Measurements from ENCODE around the gene CHST12. TPM values are rescaled to one million over a fixed set of nuclear protein-coding genes. Genes with fewer than 3 reads are reported as not detected.
"Not testable (repeated sequence)": the region's sequence is repeated elsewhere in the genome, so short reads cannot be mapped to it uniquely, and the experiment has no call there.

Gene CHST12
- total RNA-seq, 1 experiment from 2014 or later: 18.3 TPM

- Mint-ChIP-seq H3K36me3 (peaks cover 88% of the 10 kb centered on the region), H3K27ac (no peak overlapping the region), H3K4me1 (no peaks in the 10 kb centered on the region), H3K4me3 (no peak overlapping the region), H3K9me3 (no peaks in the 10 kb centered on the region), H3K27me3 (ENCODE audit: low read depth) (no peaks in the 10 kb centered on the region)
- DNase-seq (ENCODE audit: low spot score) (no peak), ATAC-seq (no peak)
- CTCF ChIA-PET: interaction anchor here (0.6 to 1.1 kb wide), 3 partner anchors 28 to 228 kb away, joined by 3 to 6 read pairs (median 3); no protein-coding TSS in a partner anchor
- POLR2A ChIA-PET: no interaction called here
- TF ChIP-seq, protein P1, sequence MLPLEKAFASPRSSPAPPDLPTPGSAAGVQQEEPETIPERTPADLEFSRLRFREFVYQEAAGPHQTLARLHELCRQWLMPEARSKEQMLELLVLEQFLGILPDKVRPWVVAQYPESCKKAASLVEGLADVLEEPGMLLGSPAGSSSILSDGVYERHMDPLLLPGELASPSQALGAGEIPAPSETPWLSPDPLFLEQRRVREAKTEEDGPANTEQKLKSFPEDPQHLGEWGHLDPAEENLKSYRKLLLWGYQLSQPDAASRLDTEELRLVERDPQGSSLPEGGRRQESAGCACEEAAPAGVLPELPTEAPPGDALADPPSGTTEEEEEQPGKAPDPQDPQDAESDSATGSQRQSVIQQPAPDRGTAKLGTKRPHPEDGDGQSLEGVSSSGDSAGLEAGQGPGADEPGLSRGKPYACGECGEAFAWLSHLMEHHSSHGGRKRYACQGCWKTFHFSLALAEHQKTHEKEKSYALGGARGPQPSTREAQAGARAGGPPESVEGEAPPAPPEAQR (CRISPR knock-in tag; IDR thresholded peaks at IDR 0.05): no peak
- TF ChIP-seq MYBL2 (CRISPR knock-in tag; IDR thresholded peaks at IDR 0.05): no peak
- no peak for TF ChIP-seq JAZF1 (CRISPR knock-in tag; IDR thresholded peaks at IDR 0.05)
Measured at GRCh38 chr7:2376351-2377154, 26.9 kb upstream of the CHST12 start.

DNA sequence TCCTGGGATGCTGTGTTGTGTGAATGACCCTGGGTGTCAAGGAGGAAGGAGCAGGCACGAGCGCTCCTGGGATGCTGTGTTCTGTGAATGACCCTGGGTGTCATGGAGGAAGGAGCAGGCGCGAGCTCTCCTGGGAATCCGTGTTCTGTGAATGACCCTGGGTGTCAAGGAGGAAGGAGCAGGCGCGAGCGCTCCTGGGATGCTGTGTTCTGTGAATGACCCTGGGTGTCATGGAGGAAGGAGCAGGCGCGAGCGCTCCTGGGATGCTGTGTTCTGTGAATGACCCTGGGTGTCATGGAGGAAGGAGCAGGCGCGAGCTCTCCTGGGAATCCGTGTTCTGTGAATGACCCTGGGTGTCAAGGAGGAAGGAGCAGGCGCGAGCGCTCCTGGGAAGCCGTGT, 25.9 kb upstream of the CHST12 start:
- CTCF ChIA-PET; ATAC-seq; POLR2A ChIA-PET; DNase-seq (ENCODE audit: low spot score); H3K27ac Mint-ChIP-seq; H3K4me3 Mint-ChIP-seq; H3K27me3 Mint-ChIP-seq (ENCODE audit: low read depth); H3K9me3 Mint-ChIP-seq; H3K4me1 Mint-ChIP-seq: not testable (repeated sequence)
- H3K36me3 Mint-ChIP-seq: peaks cover 83% of the 10 kb centered on the region

GRCh38 chr7:2378125-2378524, 25.3 kb upstream of the CHST12 start:
- H3K27me3 Mint-ChIP-seq (ENCODE audit: low read depth); H3K9me3 Mint-ChIP-seq; CTCF ChIA-PET; POLR2A ChIA-PET; H3K4me1 Mint-ChIP-seq; H3K4me3 Mint-ChIP-seq; ATAC-seq; DNase-seq (ENCODE audit: low spot score): not testable (repeated sequence)
- Mint-ChIP-seq H3K27ac (peak overlapping the region; percentile 23; the same call in 1 of the 2 replicates), H3K36me3 (peaks cover 77% of the 10 kb centered on the region)

DNA sequence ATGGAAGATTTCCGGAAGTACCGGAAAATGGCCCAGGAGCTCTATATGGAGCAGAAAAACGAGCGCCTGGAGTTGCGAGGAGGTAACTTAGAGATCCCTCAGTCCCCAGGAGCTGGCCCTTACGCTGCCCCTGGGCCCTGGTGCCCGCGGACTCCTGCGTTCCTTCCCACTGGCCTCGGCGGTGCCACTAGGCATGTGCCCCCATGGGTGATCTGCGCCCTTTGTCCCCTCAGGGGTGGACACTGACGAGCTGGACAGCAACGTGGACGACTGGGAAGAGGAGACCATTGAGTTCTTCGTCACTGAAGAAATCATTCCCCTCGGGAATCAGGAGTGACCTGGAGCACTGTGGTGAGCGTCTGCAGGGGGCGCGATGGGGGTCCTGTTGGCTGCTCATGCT, 24.2 kb upstream of the CHST12 start:
- Mint-ChIP-seq H3K4me3 (no peak overlapping the region), H3K27me3 (ENCODE audit: low read depth) (no peaks in the 10 kb centered on the region), H3K4me1 (no peaks in the 10 kb centered on the region), H3K9me3 (no peaks in the 10 kb centered on the region), H3K27ac (no peak overlapping the region), H3K36me3 (peaks cover 69% of the 10 kb centered on the region)
- no peak for ATAC-seq
- ChIA-PET CTCF (no interaction called here), POLR2A (no interaction called here)
- DNase-seq (ENCODE audit: low spot score): no peak
- TF ChIP-seq MYBL2 (CRISPR knock-in tag; IDR thresholded peaks at IDR 0.05) (no peak), NR2C2 (CRISPR knock-in tag; IDR thresholded peaks at IDR 0.05) (no peak), TCF7 (CRISPR knock-in tag; IDR thresholded peaks at IDR 0.05; ENCODE audit: low read depth) (no peak), SP1 (CRISPR knock-in tag; conservative IDR thresholded peaks at IDR 0.05) (no peak), ELF4 (CRISPR knock-in tag; IDR thresholded peaks at IDR 0.05; ENCODE audit: low read depth) (no peak), IRF2 (CRISPR knock-in tag; IDR thresholded peaks at IDR 0.05; ENCODE audit: borderline replicate concordance, low read depth) (no peak)
- TF ChIP-seq, protein P2, sequence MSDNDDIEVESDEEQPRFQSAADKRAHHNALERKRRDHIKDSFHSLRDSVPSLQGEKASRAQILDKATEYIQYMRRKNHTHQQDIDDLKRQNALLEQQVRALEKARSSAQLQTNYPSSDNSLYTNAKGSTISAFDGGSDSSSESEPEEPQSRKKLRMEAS (CRISPR knock-in tag; IDR thresholded peaks at IDR 0.05): no peak
- TF ChIP-seq, protein P3, sequence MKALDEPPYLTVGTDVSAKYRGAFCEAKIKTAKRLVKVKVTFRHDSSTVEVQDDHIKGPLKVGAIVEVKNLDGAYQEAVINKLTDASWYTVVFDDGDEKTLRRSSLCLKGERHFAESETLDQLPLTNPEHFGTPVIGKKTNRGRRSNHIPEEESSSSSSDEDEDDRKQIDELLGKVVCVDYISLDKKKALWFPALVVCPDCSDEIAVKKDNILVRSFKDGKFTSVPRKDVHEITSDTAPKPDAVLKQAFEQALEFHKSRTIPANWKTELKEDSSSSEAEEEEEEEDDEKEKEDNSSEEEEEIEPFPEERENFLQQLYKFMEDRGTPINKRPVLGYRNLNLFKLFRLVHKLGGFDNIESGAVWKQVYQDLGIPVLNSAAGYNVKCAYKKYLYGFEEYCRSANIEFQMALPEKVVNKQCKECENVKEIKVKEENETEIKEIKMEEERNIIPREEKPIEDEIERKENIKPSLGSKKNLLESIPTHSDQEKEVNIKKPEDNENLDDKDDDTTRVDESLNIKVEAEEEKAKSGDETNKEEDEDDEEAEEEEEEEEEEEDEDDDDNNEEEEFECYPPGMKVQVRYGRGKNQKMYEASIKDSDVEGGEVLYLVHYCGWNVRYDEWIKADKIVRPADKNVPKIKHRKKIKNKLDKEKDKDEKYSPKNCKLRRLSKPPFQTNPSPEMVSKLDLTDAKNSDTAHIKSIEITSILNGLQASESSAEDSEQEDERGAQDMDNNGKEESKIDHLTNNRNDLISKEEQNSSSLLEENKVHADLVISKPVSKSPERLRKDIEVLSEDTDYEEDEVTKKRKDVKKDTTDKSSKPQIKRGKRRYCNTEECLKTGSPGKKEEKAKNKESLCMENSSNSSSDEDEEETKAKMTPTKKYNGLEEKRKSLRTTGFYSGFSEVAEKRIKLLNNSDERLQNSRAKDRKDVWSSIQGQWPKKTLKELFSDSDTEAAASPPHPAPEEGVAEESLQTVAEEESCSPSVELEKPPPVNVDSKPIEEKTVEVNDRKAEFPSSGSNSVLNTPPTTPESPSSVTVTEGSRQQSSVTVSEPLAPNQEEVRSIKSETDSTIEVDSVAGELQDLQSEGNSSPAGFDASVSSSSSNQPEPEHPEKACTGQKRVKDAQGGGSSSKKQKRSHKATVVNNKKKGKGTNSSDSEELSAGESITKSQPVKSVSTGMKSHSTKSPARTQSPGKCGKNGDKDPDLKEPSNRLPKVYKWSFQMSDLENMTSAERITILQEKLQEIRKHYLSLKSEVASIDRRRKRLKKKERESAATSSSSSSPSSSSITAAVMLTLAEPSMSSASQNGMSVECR (CRISPR knock-in tag; IDR thresholded peaks at IDR 0.05; ENCODE audit: borderline replicate concordance): no peak

Measured in WTC11 (cell line).